Left forelimb (tissue), 1 donor: ENCODE results near the gene C20orf204.

Experiments
- DNase-seq: peaks from one replicate; pipeline ENCODE4 v3.0.0-alpha.2; 2018; ENCODE audit warnings: low spot score

Gene C20orf204

DNA sequence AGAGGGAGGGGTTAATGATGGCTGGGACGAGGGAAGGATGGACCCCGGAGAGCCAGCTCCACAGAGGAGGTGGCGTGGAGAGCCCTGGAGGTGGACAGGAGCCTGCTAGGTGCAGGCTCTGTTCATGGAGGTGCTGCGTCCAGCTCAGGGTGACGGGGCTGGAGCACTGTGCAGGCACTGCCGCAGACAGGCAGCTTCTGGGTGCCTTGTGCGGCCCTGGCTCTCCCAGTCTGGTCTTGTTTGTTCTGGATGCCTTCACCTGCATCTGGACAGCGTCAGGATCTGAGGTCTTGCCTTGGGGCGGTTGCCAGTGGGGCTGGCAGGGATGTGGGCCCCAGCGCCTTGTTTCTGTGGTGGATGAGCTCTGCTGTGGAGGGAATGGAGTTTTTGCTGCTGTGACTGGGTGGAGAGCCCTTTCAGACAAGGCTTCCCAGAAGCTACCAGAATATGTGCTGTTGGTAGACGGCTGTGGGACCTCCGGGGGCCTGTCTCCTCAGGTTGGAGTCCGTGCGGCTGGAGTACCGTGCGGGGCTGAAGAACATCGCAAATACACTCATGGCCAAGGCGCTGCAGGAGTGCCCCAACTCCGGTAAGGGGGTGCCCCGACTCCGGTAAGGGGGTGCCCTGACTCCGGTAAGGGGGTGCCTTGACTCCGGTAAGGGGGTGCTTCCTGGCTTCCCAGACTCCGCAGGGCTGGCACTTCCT, 7.8 kb upstream of the C20orf204 start:
- no peak for DNase-seq

DNA sequence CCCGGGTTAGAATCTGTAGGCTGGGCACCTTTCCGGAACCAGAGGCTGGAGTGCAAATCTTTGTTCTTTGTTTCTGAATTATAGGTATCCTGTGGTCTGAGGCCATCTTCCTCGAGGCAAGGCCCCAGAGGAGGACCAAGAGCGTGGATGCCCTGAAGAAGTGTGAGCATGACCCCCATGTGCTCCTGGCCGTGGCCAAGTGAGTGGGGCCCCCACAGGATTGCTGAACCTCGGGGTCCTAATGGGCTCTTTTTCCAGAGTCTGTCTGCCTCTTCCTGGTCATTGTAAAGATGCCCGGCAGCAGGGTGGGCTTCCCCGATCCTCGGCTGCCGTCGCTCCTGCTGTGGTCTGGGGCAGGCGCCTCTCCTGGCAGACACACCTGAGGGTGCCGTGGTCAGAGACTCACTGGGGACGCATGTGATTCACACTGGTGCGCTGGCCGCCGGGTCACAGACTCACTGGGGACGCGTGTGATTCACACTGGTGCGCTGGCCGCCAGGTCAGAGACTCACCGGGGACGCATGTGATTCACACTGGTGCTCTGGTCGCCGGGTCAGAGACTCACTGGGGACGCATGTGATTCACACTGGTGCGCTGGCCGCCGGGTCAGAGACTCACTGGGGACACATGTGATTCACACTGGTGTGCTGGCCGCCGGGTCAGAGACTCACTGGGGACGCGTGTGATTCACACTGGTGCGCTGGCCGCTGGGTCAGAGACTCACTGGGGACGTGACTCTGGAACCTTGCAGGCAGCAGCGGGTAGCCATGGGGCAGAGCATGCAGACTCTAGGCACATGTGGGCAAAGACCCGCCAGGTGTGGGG, 6.5 kb upstream of the C20orf204 start:
- DNase-seq: no peak

DNA sequence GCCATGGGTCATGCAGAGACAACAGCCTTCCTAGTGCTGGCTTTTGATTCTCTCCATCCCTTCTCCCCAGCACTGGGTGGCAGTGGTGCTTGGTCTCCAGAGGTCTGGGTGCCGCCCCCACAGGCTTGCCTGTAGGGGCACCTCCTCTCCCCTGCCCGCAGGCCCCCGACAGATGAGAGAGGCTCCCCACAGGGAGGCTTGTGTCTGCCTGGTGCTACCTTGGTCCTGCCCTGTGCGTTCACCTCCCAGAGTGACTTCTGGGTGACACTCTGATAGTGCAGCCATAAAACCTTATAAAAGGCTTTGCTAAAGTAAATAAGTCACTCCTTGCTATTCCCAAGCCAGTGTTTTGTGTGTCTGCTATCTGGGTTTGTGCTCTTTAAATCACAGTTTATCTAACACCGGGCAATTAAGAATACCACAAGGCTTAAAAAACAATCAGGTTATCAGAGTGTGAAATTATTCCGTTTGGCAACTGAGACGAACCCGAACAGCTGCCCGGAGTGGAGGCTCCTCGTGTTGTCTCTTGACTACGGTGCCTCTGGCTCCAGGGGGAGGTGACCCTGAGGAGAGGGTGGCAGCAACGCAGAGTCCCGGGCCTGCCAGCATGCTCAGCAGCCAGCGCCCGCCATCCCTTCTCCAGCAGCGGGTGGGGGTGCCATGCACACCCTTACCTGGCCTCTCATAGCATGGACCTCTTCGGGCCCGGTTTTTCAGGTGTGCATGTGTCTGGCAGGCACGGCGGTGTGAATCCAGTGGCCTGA, 5.4 kb upstream of the C20orf204 start:
- DNase-seq: no peak

DNA sequence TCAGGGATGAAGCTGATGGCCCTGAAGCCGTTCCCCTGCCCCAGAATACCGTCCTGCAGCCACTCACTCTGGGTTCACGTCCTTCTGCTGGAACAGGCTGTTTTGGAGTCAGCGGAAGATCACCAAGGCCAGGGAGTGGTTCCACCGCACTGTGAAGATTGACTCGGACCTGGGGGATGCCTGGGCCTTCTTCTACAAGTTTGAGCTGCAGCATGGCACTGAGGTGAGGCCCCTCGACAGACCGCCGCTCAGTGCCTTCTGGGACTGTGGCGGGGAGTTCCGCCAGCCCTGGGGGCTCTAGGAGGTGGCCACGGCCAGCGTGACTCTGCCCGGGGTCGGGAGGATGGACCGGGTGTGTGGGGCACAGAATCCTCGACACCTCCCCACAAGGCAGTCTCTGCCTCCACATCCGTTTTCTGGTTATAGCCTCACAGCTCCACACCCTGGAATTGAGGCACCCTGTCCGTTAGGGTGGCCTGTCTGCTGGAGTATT, 4.1 kb upstream of the C20orf204 start:
- no peak for DNase-seq

DNA sequence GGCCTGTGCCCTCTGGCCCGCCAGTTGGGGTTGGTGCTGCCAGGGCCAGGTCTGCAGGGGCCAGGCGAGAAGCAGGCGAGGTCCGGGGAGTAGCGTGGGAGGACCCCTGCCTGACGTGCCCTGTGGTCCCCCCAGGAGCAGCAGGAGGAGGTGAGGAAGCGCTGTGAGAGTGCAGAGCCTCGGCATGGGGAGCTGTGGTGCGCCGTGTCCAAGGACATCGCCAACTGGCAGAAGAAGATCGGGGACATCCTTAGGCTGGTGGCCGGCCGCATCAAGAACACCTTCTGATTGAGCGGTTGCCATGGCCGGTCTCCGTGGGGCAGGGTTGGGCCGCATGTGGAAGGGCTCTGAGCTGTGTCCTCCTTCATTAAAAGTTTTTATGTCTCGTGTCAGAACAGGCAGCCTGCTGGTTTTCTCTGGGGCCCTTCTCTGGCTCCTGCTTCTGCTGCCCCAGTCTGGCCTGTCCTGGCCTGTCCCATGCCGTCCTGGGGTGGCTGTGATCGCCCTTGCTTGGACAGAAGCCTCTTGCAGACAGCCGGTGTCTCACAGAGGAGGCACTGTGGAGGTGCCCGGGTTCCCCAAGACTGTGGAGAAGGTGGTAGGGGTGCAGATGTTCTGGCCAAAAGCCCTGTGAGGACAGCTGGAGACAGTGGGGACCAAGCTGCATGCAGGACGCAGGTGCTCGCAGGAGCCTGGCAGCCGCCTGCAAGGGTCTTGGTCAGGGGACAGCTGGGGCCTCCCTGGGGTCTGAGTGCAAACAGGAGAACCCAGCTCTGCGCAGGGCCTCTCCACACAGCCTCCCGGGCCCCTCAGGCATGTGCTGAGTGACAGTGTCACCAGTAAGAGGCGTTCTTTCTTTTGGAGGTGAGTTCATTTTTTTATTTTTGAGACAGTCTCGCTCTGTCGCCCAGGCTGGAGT, 3.0 kb upstream of the C20orf204 start:
- no peak for DNase-seq

DNA sequence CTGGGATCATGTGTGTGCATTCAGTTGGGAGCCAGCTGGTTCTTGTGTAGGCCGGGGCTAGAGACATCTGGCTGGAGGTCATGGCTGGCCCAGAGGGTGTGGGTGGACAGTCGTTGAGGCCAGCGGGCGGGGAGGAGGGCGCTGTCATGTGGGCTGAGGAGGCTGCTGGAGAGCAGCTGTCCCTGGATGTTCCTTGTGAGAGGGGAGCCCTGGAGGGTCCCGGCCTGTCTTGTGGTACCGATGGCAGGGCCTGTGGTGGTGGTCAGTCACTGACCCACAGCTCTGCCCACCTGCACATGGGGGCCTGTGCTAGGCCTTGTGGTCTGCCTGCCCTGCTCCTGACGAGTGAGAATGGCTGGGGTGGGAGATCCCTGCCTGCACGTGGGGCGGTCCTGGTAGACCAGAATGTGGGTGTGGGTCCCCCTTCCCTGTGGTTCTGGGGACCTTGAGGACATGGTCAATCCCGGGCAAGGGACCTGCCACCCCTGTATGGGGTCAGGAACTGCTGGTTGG, 1.9 kb upstream of the C20orf204 start:
- DNase-seq: no peak

DNA sequence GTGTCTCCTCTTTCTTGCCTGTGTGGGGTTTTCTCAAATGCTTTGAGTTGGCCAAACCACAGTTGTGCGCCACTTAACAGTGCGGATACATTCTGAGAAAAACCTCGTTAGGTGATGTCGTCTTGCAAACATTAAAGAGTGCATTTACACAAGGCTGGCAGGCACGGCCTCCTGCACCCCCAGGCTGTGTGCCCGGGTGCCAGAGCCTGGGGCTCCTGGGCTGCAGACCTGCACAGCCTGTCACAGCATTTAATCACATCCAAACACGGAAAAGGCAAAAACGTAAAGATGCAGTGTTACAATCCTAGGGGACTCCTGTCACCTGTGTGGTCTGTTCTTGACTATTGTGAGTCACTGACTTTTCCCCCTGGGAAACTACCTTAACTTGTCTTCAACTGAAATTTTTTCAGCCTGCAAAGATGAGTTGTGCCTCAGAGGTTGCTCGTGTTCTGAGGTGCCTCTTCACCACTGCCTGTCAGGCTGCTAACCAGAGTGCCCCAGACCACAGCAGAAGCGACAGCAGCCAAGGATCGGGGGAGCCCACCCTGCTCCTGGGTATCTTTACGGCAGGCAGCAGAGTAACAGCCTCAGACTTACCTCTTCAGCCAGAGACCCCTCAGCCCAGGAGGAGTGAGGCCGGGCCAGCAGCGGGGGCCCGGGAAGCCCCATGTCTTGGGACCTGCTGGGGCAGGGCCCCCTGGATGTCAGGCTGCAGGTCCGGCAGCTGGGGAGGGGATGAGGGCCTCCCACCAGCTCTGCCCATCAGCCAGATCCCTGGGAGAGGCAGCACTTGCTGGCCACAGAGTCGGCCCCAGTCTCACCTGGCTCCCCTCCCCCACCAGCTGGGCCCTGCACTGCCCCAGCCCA, 683 bp upstream of the C20orf204 start:
- no peak for DNase-seq

DNA sequence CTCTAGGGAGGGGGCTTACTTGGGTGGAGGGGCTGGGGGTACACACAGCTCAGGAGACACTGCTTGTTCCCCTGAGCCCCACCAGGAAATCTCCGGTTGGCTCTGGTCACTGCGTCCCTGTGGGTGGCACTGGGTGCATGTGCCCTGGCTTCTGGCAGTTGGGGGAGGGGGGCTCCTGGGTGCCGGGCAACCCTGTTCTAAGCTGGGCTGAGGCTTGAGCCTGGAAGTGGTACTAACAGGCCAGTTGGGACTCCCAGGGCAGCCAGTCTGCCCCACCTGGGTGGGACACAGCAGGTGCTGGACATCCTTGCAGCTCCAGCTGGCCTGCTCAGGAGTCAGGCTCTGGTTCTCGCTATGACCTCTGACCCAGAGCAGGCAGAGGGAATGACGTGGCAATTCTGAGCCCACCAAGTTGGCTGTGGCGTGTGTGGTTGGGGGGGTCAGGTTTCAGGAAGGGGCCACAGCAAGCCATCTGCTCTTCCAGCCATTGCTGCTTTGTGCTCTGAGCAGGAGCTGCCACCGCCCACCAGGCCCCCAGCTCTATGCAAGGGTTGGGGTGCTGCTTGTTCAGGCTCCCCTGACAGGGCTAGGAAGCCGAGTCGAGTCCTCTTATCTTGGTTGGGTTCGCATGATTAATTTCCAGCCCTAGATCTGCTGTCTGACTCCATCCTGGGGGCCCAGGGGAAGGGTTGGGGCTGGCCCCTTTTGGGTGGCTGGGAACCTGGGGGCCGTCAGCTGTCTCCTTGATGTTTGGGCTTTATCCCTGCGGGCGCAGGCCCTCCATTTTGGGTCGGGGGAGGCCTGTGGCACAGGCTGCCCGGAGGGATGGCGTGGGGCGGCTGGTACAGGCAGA, 590 bp downstream of the C20orf204 start:
- DNase-seq: no peak

DNA sequence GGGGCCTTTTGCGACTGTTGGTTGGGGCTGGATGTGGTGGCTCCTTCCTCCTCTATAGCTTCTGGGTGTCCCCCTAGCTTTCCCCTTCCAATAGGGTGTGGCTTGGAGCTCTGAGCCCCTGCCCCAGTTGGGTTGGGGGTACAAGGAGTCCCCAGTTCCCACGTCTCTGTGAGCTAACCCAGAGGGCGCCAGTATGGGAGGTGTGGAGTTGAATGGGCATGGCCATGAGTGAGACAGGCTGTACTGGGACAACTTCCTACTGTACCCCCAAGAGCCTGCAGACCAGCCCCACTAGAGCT, 1.2 kb downstream of the C20orf204 start:
- no peak for DNase-seq

DNA sequence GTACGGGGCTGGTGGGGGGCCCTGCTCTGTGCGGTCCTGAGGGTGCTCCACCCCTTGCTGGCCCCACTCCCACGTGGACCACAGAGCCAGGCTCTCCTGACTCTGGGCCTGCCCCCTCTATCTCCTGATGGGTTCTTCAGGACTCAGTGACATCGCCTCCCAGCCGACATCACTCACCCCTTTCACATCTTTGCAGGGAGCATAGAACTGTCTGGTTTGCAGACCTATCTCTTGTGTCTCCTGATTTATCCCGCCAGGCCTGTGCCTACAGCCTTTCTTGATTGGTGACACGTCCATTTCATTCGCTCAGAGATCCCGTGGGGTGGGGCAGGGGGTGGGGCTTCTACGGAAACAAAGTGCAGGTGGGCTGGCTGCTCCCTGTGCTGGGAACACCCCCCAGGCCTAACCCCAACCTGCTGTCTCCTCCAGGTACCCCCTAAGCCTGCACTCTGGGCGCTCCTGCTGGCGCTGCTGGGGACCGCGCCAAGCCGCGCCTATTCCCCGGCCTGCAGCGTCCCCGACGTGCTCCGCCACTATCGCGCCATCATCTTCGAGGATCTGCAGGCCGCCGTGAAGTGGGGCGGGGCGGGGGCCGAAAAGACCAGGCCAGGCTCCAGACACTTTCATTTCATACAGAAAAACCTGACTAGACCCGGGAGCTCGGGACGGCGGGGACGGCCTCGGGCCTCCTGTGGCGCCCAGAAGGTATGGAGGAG, 1.7 kb downstream of the C20orf204 start:
- DNase-seq: no peak

DNA sequence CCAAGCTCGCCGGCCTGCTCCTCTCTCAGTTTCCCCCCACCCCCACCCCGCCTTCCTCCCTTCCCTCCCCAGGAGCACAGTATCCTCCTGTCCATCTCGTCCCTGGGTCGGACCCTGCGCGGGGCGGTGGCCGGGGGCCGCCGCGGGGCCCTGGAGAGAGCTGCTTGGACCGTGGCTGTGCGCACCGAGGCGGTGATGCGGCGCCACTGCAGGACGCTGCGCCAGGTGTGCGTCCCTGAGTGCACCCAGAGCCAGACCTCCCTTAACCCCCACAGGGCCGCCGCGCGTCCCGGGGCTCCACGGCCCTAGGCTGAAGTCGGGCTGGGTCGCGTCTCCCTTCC, 2.2 kb downstream of the C20orf204 start:
- no peak for DNase-seq

DNA sequence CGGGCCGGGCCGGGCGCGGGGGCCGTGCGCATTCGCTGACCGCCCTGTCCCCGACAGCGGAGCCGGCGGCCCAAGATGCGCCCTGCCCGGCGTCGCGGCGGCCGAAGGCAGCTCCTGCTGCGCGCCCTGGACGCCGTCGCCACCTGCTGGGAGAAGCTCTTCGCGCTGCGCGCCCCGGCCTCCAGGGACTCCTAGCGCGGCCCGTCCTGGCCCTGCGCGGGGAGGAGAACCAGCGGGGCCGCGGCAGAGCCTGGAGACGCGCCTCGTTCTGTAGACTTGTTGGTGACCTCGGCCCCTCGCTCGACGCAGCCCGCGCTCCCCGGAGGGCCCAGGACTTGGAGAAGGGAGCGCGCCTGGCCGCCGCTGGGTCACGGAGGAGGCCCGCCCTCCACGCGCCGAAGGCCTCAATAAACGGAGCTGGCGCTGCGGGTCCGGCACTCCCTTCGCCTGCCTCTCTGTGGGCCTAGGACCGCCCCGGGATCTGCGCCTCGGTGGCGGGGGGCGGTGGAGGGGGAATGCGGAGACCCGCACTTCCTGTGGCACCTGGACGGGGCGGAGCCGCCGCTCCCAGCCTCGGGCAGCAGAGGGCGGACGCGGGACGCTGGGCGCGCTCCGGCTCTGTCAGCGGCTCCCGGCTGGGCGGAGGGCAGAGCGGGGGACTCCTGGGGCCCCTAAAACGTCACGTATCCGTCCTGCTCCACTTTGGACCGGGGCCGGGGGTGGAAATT, 2.7 kb downstream of the C20orf204 start:
- no peak for DNase-seq

DNA sequence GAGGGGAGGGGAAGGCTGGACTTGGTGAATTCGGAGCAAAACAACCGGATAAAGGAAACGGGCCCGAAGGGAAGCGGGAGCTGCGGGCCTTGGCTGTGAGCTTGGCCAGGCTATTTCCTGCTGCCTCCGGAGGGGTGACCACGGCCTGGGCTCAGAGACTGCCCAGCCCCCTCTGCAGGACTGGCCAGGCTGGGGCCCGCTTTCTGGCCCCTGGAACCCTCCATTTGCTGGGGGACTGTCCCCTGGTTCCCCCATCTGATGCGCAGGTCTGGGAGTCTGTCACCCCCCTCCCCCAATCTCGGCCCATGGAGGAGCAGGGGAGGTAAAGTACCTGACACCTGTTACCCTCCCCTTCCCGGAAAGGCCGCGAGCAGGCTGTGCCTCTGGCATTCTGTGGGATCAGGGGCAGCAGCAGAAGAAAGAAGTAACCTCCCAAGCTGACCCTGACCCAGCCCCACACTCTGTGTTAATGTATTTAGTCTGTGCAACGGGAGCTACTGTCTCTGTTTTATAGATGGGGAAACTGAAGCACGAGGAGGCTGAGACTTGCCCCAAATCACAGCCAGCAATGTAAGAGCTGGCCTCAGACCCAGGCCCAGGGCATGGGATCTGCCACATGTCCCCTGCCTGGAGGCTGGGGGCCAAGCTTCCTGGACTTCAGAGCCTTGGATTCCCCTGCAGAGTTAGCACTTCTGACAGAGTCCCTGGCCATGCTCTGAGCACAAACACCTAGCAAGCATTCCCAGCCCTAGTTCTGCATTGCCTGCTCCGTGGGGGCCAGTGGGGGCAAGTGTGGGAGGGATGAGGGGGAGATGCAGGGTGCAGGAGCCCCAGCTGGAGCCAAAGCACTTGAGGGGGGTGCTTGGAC, 3.5 kb downstream of the C20orf204 start:
- no peak for DNase-seq

DNA sequence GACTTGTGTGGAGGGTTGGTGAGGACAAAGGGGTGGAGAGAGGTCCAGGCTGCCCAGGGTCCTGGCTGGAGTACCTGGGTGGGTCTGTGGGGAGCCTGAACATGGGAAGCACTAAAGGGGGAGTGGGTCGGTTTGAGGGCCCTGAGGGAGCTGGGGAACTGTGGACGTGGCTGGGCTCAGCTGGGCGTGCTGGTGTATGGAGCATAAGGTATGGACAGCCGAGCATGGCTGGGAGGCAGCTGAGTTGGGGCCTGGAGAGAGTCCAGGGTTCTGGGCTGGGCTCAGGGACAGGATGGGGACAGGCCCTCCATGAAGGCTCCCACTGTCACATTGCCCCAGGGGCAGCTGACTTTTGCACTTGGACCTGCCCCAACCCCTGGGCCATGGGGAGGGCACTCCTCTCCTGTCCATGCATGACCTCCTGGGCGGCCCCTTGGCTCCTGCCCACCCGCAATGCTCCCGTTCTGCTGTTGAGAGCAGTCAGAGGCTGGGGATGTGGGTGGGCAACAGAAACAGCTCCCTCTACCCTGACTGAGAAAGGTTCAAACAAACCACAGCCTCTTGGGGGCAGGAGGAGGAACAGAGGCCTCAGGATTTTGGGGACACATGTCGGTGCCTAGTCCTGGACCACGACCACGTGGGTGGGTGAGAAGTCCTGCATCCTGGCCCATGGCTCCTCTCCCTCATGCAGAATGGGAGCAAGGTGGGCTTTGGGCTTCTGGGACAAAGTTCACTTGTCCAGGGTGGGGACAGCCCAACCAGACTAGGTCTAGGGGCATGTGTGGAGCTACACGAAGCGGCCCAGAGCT, 4.5 kb downstream of the C20orf204 start:
- DNase-seq: no peak

DNA sequence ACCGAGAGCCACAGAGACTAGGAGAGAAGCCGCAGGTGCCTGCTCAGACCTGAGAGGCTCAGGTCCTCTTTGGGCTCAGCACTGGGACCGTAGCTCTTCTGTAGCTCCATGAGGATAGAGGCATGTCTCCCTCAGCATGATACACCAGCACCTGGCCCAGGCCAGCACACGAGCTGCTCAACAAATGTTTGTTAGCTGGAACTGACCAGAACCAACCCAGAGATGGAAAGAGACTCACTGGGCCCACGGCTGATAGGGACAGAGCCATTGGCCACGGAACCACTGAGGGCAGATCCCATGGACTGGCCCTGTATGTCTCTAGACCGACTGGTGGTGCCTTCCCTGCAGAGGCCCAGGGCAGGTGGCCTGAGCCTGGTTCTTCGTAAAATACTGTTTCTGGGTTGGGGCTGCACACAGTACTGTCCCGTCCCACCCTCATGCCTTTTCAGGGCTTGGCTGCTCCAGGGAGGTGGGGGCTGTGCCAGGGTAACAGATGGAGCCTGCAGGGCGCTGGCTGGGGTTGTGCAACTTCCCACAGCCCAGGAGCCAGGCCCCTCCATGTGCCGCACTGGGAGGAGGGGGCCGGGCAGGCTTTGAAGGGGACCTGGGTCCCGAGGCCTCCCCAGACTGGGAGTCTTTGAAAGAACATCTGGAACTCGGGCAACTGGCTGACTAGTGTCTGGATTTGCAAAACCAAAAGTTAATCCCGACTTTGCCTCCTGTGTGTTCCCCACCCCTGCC, 5.2 kb downstream of the C20orf204 start:
- DNase-seq: no peak

DNA sequence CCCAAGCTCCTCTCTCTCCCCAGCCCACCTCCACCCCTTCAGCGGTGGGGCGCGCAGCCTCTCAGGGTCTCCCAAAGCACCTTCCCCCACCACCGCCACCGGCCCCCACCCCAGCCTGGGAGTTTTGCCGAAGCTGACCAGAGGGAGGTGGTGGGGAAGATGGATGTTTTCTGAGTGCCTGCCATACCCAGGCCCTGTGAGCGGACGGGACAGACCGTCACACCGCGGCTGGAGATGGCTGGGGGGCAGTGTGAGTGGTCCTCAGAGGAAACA, 5.7 kb downstream of the C20orf204 start:
- no peak for DNase-seq
